GM10266 (cell line): ENCODE data around the gene MB21D2.

Experiments
- DNase-seq: peaks from one replicate; pipeline ENCODE4 v3.0.0; 2012; ENCODE audit errors: extremely low spot score
- CTCF ChIP-seq: IDR thresholded peaks from 2 replicates; pipeline ENCODE4 v1.5.1; 2012; ENCODE audit warnings: mild to moderate bottlenecking, low read depth; ENCODE audit not compliant: control insufficient read depth, insufficient read depth; ENCODE audit errors: missing control alignments

MB21D2 gene

GRCh38 chr3:192930577-192930976 is 12.9 kb upstream of the MB21D2 start:
- TF ChIP-seq CTCF = no peak
- no peak for DNase-seq

GRCh38 chr3:192929755-192930547 is 12.3 kb upstream of the MB21D2 start:
- no peak for DNase-seq
- no peak for TF ChIP-seq CTCF

- no peak for DNase-seq
- TF ChIP-seq CTCF = no peak
Observed at GRCh38 chr3:192929146-192929545, 11.5 kb upstream of the MB21D2 start.

GRCh38 chr3:192928720-192929119 is 11.1 kb upstream of the MB21D2 start:
- DNase-seq = no peak
- no peak for TF ChIP-seq CTCF

GRCh38 chr3:192928016-192928415 is 10.4 kb upstream of the MB21D2 start:
- DNase-seq = no peak
- TF ChIP-seq CTCF = no peak

- no peak for TF ChIP-seq CTCF
- no peak for DNase-seq
Observed at GRCh38 chr3:192927016-192927415, 9.4 kb upstream of the MB21D2 start.

- no peak for TF ChIP-seq CTCF
Observed at GRCh38 chr3:192923731-192924130, 6.1 kb upstream of the MB21D2 start.

More at GRCh38 chr3:192923731-192924130, 6.1 kb upstream of the MB21D2 start:
- no peak for DNase-seq
